NCI-H1694 treated with DMSO at 0.1 percent for 48 hours (cell line): ENCODE results near the gene HCAR1.
"Not testable (repeated sequence)": the region's sequence is repeated elsewhere in the genome, so short reads cannot be mapped to it uniquely, and the experiment has no call there.

ENCODE experiments used
- DNase-seq: peaks from one replicate; lab custom pipeline; 2025; lab: John Stamatoyannopoulos, UW

Gene HCAR1

GRCh38 chr12:122730215-122731014, at the start of gene HCAR1:
TSS of gene HCAR1 (minus strand) at chr12:122730844. CDS start at chr12:122730339, 505 bp downstream.
- DNase-seq, result no peak

- no peak for DNase-seq
These were observed 26.9 kb upstream of the HCAR1 start for GRCh38 chr12:122757568-122757967.

- no peak for DNase-seq
These were observed 24.1 kb upstream of the HCAR1 start for GRCh38 chr12:122754790-122755189.

- DNase-seq, result no peak
These were observed 22.6 kb upstream of the HCAR1 start for GRCh38 chr12:122753319-122753650.

GRCh38 chr12:122752464-122753318, 22.0 kb upstream of the HCAR1 start, which contains the start of gene DENR:
TSS of gene DENR (plus strand) at chr12:122752824. CDS start at chr12:122753702, 878 bp downstream.
- peak; percentile 90 for DNase-seq

- DNase-seq, result not testable (repeated sequence)
These were observed 20.3 kb upstream of the HCAR1 start for GRCh38 chr12:122750781-122751515.

GRCh38 chr12:122749569-122750332, 19.1 kb upstream of the HCAR1 start:
- no peak for DNase-seq

- DNase-seq, result no peak
These were observed 16.8 kb upstream of the HCAR1 start for GRCh38 chr12:122747224-122748135.

GRCh38 chr12:122743895-122744525, 13.4 kb upstream of the HCAR1 start:
- no peak for DNase-seq

- no peak for DNase-seq
These were observed 9.7 kb upstream of the HCAR1 start for GRCh38 chr12:122740351-122740750.

GRCh38 chr12:122738571-122738970, 7.9 kb upstream of the HCAR1 start:
- DNase-seq, result no peak

- no peak for DNase-seq
These were observed 2.0 kb upstream of the HCAR1 start for GRCh38 chr12:122732611-122733010.

- no peak for DNase-seq
These were observed 1.5 kb upstream of the HCAR1 start for GRCh38 chr12:122732170-122732569.

- no peak for DNase-seq
These were observed 945 bp downstream of the HCAR1 start for GRCh38 chr12:122729583-122730214.

GRCh38 chr12:122726080-122726558, 4.5 kb downstream of the HCAR1 start:
- no peak for DNase-seq

GRCh38 chr12:122725452-122726079, 5.1 kb downstream of the HCAR1 start:
- DNase-seq, result no peak

GRCh38 chr12:122724641-122725243, 5.9 kb downstream of the HCAR1 start:
- DNase-seq, result no peak

- no peak for DNase-seq
These were observed 8.3 kb downstream of the HCAR1 start for GRCh38 chr12:122722387-122722786.
